CD4-positive, alpha-beta T cell (primary cell): ENCODE measurements around the gene ADK. TPM values are rescaled to one million over a fixed set of nuclear protein-coding genes. Genes with fewer than 3 reads are reported as not detected.

Experiments used
- ATAC-seq: fragments of 200-7000 bp; cut with Tn5 transposase; one replicate; pipeline ENCODE4 v1.10.0; 2022; ENCODE audit warnings: mild to moderate bottlenecking; ENCODE audit not compliant: poor library complexity
- CTCF ChIA-PET: fragments of 350-600 bp; sonication (Branson Sonifier 250); formaldehyde crosslinking; loops from one replicate; lab custom pipeline; 2021; ENCODE audit warnings: antibody characterized with exemption, inconsistent platforms; lab: Charles Lee
- POLR2A ChIA-PET: fragments of 350-600 bp; sonication (Branson Sonifier 250); formaldehyde crosslinking; loops from one replicate; lab custom pipeline; 2021; ENCODE audit warnings: antibody characterized with exemption, inconsistent platforms; lab: Charles Lee
- DNase-seq, 14 experiments: peaks; one replicate each; pipeline ENCODE4 v3.0.0-alpha.2; 2013 to 2020; ENCODE audit warnings: mixed read lengths in 2 of 14
- H3K27ac ChIP-seq, 2 donors: one replicate each; pipeline versions ENCODE4 v1.5.1 to v1.7.0; 2013; ENCODE audit warnings: low read length in 2 of 2, low read depth in 1 of 2, mild to moderate bottlenecking in 1 of 2
- H3K27me3 ChIP-seq, 2 experiments: 1 replicate in 1 of 2; 2 replicates in 1 of 2; pipeline versions ENCODE4 v1.6.1 to v1.7.0; 2013; ENCODE audit warnings: low read length in 2 of 2, control low read depth in 1 of 2, mild to moderate bottlenecking in 1 of 2, moderate library complexity in 1 of 2; ENCODE audit not compliant: insufficient read depth in 2 of 2, control insufficient read depth in 1 of 2
- H3K36me3 ChIP-seq: one replicate; pipeline ENCODE4 v1.6.1; 2013; ENCODE audit warnings: low read length, control low read depth; ENCODE audit not compliant: insufficient read depth
- H3K4me1 ChIP-seq: one replicate; pipeline ENCODE4 v1.6.1; 2013; ENCODE audit warnings: low read length, control low read depth; ENCODE audit not compliant: insufficient read depth
- H3K4me3 ChIP-seq: one replicate; pipeline ENCODE4 v1.5.1; 2013; ENCODE audit warnings: mild to moderate bottlenecking, low read length, moderate library complexity
- H3K9me3 ChIP-seq, 2 experiments: 1 replicate in 1 of 2; 2 replicates in 1 of 2; pipeline versions ENCODE4 v1.6.1 to v1.7.0; 2013; ENCODE audit warnings: low read length in 2 of 2, mild to moderate bottlenecking in 2 of 2, control low read depth in 1 of 2, moderate library complexity in 1 of 2; ENCODE audit not compliant: control insufficient read depth in 1 of 2, insufficient read depth in 1 of 2
- H3K27ac Mint-ChIP-seq: one replicate; pipeline ENCODE4 v1.8.0; 2020; ENCODE audit warnings: mixed read lengths
- H3K27me3 Mint-ChIP-seq: one replicate; pipeline ENCODE4 v1.8.0; 2021; ENCODE audit warnings: mixed read lengths
- H3K36me3 Mint-ChIP-seq: one replicate; pipeline ENCODE4 v1.8.0; 2021; ENCODE audit warnings: low read depth, mixed read lengths
- H3K4me1 Mint-ChIP-seq: one replicate; pipeline ENCODE4 v1.8.0; 2021; ENCODE audit warnings: low read depth, mixed read lengths
- H3K4me3 Mint-ChIP-seq: one replicate; pipeline ENCODE4 v1.8.0; 2020; ENCODE audit warnings: mild to moderate bottlenecking, mixed read lengths
- H3K9me3 Mint-ChIP-seq: one replicate; pipeline ENCODE4 v1.8.0; 2020; ENCODE audit warnings: mixed read lengths
- CTCF ChIP-seq: fragments of 200-600 bp; IDR thresholded peaks from one replicate; pipeline ENCODE4 v1.8.0; 2022; ENCODE audit warnings: antibody characterized with exemption, mild to moderate bottlenecking
- intact Hi-C, 2 experiments: fragments of 100-400 bp; cut with DNase I in 1 of 2; cut with micrococcal nuclease in 1 of 2; formaldehyde crosslinking; loops; one replicate each; pipeline versions ENCODE4 v1.15.1 to v1.9.0; 2023 to 2025; cut with DNase I, micrococcal nuclease
- total RNA-seq, 174 experiments: library from RNA in 2 of 174; stranded (reverse) in 2 of 174; gene quantifications; one replicate each; pipeline ENCODE4 v1.2.3 and lab custom pipeline; 2021 to 2026

ADK gene
- total RNA-seq, 2 experiments from 2014 or later: 15.3 to 17.6 TPM

GRCh38 chr10:74330646-74331045 lies 179.6 kb downstream of the ADK start:
- Histone ChIP-seq H3K4me1 (no peaks in the 10 kb centered on the region), H3K9me3 (no peaks in the 10 kb centered on the region), H3K36me3 (peaks cover 2% of the 10 kb centered on the region), H3K4me3 (no peak overlapping the region), H3K27ac (no peak overlapping the region), H3K27me3 (no peaks in the 10 kb centered on the region)
- H3K27me3 Mint-ChIP-seq: no peaks in the 10 kb centered on the region
- ATAC-seq (no peak), DNase-seq (no peak)
- POLR2A ChIA-PET: no interaction called here
- peaks cover 8% of the 10 kb centered on the region for H3K4me1 Mint-ChIP-seq
- TF ChIP-seq CTCF: no peak
- no peak overlapping the region for H3K4me3 Mint-ChIP-seq
- H3K9me3 Mint-ChIP-seq: no peaks in the 10 kb centered on the region
- CTCF ChIA-PET: no interaction called here
- no peak overlapping the region for H3K27ac Mint-ChIP-seq
- intact Hi-C loops: no loop called here
- peaks cover 32% of the 10 kb centered on the region for H3K36me3 Mint-ChIP-seq

DNA sequence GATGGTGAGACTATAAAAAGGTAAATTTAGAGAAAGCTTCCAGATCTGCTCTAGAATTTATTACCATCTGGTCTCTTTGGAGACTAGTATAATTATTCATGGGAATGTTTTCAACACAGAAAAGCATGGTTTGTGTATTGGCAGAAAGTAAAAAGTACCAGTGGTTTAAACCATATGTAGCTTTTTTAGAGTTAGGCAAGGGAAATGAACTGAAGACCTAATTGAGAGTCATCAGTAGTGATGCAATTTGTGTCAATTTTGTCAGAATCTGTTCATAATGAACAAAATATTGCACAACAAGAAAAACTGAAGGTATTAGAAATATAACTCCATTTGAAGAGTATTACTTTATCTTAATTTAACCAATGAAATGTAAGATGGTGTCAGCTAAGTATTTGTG lies 181.4 kb downstream of the ADK start:
- H3K27me3 Mint-ChIP-seq: no peaks in the 10 kb centered on the region
- no peaks in the 10 kb centered on the region for H3K27me3 ChIP-seq
- H3K4me1 ChIP-seq: no peaks in the 10 kb centered on the region
- H3K9me3 ChIP-seq: no peaks in the 10 kb centered on the region
- H3K27ac Mint-ChIP-seq: no peak overlapping the region
- H3K36me3 Mint-ChIP-seq: peaks cover 29% of the 10 kb centered on the region
- intact Hi-C loops: no loop called here
- TF ChIP-seq CTCF: no peak
- no peaks in the 10 kb centered on the region for H3K9me3 Mint-ChIP-seq
- ChIA-PET POLR2A (interaction anchor here (1.0 kb wide), 1 partner anchor 12 kb away, joined by 3 read pairs; no protein-coding TSS in a partner anchor), CTCF (interaction anchor here (1.4 kb wide), 1 partner anchor 11 kb away, joined by 3 read pairs; no protein-coding TSS in a partner anchor)
- ATAC-seq (no peak), DNase-seq (peak in 1 of 14 experiments; percentile 8)
- H3K27ac ChIP-seq: no peak overlapping the region
- no peak overlapping the region for H3K4me3 Mint-ChIP-seq
- H3K4me1 Mint-ChIP-seq: peaks cover 8% of the 10 kb centered on the region
- H3K4me3 ChIP-seq: no peak overlapping the region
- peaks cover 2% of the 10 kb centered on the region for H3K36me3 ChIP-seq

DNA sequence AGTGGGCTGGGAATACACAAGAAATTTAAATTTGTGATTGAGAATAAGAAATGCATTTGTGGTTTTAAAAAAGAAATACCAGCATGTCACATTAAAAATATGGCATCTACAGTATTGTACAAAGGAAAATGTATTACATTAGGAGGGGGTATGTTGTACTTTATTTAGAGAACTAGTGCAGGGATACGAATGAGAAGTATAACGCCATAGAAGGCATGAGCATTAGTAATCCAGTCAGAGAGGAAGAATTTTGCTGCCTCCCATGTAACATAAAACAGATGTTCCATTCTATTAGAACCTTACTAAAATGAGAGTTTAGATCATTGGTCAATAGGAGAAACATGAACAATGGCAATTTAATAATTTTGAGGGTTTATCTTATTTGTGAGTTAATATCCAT lies 182.2 kb downstream of the ADK start:
- Histone ChIP-seq H3K4me1 (no peaks in the 10 kb centered on the region), H3K36me3 (peaks cover 2% of the 10 kb centered on the region), H3K27me3 (no peaks in the 10 kb centered on the region), H3K27ac (no peak overlapping the region), H3K4me3 (no peak overlapping the region), H3K9me3 (no peaks in the 10 kb centered on the region)
- ChIA-PET POLR2A (interaction anchor here (1.0 kb wide), 1 partner anchor 12 kb away, joined by 3 read pairs; no protein-coding TSS in a partner anchor), CTCF (interaction anchor here (0.7 to 1.4 kb wide), 2 partner anchors 12 to 15 kb away, joined by 3 read pairs; no protein-coding TSS in a partner anchor)
- Mint-ChIP-seq H3K4me3 (no peak overlapping the region), H3K36me3 (peaks cover 29% of the 10 kb centered on the region), H3K27me3 (no peaks in the 10 kb centered on the region), H3K4me1 (peaks cover 8% of the 10 kb centered on the region), H3K9me3 (no peaks in the 10 kb centered on the region), H3K27ac (no peak overlapping the region)
- no peak for TF ChIP-seq CTCF
- no peak for DNase-seq
- intact Hi-C loops: no loop called here
- ATAC-seq: no peak
